ENCODE data around the gene OGDHL.
"Not testable (repeated sequence)": the region's sequence is repeated elsewhere in the genome, so short reads cannot be mapped to it uniquely, and the experiment has no call there.

Gene OGDHL

DNA sequence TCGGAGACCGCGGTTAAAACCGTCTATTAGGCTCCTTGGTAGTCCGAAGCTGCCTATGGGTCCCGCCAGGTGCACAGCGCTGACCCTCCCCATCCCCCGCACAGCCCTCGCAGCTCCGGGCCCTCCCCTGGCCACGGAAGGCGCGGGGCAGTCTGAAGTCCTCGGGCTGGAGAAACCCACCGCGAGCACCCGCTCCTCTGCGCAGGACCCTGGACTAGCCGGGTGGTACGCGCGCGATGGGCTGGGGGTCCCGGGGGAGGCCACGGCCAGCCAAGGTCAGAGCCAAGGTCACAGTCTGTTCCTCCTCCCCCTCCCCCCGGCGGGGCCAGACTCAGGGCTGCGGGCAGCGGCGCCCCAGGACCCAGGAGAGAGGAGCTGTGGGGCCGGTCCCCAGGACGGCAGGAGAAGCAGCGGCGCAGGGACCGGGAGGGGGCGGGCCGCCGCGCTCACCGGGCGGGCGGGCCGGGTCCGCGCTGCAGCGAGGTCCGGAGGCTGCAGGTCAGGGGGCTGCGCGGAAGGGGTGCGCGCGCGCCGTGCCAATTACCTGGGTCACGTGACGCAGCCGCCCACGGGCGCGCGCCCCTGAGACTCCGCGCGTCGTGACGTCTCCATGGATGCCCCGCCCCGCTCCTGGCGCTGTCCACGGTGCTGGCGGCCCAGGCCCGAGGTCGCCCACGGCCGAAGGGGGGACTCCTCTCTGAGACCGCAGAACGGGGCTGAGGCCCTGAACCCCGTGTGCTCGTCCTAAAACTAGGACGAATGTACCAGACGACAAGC is at the start of gene OGDHL:
TSS of gene OGDHL (minus strand) at position 535 of the 777 bp plus-strand sequence. CDS start 3,731 bp downstream, outside the sequence.
- DNase-seq (ENCODE audit: low read depth in 2 of 2), result peak; percentile 54 to 65

DNA sequence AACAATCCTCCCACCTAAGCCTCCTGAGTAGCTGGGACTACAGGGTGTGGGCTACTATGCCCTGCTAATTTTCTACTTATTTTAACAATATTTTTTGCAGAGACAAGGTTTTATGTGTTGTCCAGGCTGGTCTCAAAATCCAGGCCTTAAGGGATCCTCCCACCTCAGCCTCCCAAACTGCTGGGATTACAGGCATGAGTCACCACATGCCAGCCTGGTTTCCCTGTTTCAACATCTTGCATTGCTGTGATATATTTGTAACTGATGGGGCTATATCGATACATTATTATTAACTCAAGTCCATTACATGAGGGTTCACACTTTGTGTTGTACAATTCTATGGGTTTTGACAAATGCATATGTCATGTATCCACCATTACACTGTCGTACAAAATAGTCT is 41.9 kb upstream of the OGDHL start:
- no peak for DNase-seq (ENCODE audit: low read depth in 2 of 2)

DNA sequence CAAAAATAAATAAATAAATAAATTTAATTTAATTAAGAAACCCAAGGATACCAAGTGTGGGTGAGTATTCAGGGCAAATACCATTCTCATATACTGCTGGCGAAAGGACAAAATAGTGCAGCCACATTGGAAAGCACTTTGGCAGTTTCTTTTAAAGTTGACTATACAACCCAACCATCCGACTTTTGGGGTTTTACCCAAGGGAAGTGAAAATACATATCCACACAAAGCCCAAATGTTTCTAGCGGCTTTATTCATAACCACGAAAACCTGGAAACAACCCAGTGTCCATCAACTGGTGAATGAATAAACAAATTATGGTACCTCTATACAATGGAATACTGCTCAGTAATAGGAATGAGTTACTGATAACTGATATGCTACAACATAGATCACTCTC is 36.2 kb upstream of the OGDHL start:
- DNase-seq (ENCODE audit: low read depth in 2 of 2), result no peak

DNA sequence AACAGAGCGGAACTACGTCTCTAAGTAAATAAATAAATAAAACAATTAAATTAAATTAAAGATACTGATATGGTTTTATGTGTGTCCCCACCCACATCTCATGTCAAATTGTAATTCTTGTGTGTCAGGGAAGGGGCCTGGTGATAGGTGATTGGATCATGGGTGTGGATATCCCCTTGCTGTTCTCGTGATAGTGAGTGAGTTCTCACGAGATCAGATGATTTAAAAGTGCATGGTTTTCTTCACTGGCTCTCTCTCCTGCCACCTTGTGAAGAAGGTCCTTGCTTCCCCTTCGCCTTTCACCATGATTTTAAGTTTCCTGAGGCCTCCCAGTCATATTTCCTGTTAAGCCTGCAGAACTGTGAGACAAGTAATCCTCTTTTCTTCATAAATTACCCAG is 29.0 kb upstream of the OGDHL start:
- no peak for DNase-seq (ENCODE audit: low read depth in 2 of 2)

DNA sequence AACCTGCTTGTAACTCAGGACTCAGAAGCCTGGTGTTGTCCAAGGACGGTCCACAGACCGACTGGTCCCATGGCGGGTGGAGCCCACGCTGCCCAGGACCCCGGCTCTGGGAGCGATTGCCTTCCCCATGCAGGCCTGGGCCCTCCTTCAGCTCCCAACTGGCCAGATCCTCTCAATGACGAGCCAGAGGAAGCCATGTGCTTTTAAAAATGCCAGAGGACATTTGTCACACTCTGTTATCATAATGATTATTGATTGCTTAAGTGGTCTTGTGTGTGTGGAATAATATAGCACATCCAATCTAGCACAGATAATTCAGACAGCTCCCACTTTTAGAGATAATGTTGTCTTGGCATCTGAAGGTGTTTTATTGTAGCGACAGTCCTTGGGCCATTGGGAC is 22.6 kb upstream of the OGDHL start:
- no peak for DNase-seq (ENCODE audit: low read depth in 2 of 2)

DNA sequence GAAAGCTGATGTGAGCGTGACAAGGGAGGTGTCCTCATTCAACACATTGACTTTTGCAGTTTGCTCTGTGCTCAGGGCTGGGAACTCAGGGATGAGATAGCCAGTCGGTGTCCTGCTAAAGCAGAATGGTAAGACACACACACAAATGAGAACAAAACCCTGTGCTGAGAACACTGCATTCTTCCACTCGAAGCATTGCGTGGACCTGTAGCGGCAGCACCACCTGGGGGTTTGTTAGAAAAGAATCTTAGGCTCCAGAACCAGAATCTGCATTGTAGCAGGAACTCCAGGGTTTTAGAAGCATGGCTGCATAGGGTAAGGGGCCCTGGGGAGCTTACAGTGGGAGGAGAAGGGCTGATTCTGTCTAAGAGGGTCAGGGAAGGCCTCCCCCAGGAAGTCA is 21.5 kb upstream of the OGDHL start:
- no peak for DNase-seq (ENCODE audit: low read depth in 2 of 2)

DNA sequence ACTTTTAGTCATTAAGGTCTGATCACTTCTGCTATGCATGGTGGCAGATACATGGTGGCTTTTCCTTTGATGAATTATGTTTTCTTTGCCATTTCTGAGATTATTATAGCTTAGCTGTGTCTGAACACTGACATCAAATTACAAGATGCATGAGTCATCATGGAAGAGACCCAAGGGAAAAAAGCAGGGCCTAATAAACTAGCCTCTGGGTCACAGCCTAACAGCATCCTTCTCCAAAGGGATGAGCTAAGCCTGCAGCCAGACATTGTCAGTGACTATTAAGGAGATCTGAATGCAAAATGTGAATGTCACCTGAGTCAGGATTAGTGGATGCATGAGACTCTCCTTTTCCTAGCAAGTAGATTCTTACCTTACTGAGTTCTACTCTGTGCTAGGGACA is 19.1 kb upstream of the OGDHL start:
- no peak for DNase-seq (ENCODE audit: low read depth in 2 of 2)

DNA sequence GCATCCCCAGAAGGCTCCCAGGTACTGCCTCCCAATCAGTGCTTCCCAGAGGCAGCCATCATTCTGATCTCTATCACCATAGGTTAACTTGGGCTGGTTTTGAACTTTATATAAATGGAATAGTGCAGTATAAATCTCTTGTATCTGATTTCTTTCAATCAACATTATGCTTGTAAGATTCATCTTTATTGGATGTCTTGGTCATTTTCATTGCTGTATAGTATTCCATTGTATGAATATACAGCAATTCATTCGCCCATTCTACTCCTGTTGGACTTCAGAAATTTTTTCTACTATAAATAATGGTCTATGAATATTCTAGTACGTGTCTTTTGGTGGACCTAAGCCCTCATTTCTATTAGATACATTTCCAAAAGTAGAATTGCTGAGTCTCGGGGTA is 16.1 kb upstream of the OGDHL start:
- DNase-seq (ENCODE audit: low read depth in 2 of 2), result no peak

DNA sequence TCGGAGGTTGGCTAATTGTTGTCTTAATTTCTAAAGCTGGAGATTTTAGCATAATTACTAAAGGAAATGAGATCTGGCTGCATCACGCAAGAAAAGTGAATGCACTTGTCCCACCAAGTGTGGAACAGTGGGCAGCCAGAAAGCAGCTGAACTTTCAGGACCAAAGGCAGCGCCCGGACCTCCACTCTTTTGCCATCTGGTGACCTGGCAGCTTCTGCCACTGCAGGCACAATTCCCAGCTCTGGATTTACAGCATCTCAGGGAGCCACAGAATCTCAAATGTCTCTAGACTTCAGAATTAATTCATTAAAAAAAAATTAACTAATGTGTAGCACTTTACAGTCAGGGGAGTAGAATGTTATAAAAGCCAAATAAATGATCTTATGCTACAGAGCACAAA is 14.7 kb upstream of the OGDHL start:
- no peak for DNase-seq (ENCODE audit: low read depth in 2 of 2)

DNA sequence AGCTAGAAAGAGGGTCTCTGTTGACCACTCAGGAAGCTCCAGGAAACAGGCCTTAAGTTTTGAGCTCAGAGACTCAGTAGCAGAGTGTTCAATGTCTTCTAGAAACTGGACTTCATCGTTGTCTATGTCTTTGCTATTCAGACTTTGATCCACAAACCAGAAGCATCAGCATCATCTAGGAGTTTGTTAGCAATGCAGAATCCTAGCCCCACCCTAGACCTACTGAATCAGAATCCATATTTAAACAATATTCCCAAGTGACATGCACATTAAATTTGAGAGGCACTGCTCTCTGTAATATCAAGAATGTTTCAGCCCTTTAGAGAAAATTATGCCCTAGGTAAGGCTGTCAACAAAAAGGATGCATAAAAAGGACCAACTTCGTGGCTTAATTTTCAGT is 12.9 kb upstream of the OGDHL start:
- no peak for DNase-seq (ENCODE audit: low read depth in 2 of 2)

DNA sequence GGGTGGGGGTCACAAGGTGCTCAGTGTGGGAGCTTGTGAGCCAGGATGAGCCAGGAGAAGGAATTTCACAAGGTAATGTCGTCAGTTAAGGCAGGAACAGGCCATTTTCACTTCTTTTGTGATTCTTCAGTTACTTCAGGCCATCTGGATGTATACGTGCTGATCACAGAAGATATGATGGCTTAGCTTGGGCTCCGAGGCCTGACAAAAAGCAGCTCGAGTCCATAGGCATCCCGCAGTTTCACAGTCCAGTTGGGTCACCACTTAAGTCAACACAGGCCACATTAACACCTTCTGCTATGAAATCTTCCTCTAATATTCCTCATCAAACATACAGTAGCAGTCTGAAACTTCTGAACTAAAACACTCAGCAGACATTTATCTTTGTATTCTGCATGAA is 10.8 kb upstream of the OGDHL start:
- DNase-seq (ENCODE audit: low read depth in 2 of 2), result not testable (repeated sequence)

DNA sequence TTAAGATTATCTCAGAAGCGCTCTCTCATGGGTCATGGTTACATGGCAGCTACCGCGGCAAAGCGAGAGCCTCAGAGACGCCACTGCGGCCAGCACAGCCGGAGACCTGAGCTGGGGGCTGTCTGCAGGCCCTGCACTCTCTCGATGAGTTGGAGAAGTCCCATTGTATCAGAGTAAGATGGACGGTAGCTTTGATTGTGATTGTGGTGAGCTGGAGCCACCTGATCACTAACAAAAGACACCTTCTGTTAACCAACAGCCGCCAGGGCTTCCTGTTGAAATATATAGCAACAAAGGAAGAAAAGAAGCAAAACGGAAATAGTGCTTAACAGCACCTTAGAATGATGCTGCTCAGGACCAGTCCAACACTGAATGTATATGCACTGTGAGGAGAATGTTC is 8.9 kb upstream of the OGDHL start:
- not testable (repeated sequence) for DNase-seq (ENCODE audit: low read depth in 2 of 2)

DNA sequence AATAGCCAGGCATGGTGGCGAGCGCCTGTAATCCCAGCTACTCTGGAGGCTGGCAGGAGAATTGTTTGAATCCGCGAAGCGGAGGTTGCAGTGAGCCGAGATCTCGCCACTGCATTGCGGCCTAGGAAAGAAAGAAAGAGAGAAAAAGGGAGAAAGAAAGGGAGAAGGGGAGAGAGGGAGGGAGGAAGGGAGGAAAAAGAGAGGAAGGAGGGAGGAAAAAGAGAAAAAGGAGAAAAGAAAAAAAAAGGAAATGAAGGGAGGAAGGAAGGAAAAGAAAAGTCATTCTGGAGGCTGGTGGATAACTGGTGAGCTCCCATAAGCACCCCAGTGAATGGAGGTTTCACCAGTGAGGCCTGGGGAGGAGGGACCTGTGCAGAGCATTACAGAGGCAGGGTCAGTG is 7.6 kb upstream of the OGDHL start:
- no peak for DNase-seq (ENCODE audit: low read depth in 2 of 2)

DNA sequence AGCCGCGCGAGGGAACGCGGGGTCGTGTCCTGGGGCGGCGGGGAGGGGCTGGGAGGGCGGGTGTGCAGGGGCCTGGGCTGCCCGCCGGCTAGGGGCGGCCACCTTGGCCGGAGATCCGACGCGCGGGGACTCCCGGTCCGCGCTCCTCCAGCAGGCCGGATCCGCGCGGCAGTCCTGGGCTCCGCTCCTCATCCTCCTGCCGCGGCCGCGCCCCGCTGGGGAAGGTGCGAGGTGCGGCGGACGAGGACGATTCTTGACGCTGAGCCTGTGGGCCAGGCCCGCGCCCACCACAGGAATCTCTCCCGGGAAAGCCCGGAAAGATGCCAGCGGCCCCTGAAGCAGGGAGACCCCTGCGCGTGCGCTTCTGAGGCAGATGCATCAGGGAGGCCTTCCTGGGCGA is 6.6 kb upstream of the OGDHL start:
- DNase-seq (ENCODE audit: low read depth in 2 of 2), result no peak

DNA sequence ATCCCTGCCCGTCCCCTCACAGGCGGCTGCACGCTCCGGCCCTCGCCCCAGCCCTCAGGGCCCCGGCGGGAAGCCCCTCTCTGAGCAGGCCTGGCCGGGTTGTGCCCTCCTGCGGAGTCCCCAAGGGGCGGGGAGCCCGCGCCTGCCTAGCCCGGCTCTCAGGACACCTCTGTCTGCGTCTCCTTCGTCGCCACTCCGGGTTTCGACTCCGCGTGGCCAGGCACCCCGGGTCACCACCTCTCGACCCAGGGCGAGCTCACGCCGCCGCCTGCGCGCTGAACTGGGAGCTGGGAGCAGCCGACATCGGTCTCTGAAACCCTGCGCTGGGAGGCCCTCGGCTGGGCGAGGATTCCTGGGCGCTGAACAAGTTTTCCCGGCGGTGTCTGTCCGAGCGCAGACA is 6.2 kb upstream of the OGDHL start:
- no peak for DNase-seq (ENCODE audit: low read depth in 2 of 2)

DNA sequence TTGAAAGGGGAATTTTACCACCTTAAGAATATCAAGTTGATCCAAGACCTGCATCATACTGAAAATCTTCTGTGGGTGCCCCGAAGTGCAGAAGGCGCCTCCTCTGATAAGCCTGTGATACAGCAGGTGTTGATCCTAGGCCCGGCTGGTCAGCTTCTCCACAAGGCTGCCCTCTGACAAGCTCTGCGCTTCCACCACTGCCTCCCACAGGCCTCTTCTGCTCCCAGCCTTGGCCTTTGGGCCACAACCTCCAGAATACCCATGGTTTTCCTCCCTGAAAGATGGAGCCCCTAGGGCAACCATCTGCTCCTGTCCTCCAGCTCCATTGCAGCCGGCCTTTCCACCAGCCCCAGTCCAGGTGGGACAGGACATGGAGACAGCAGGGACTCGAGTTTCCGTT is 5.6 kb upstream of the OGDHL start:
- no peak for DNase-seq (ENCODE audit: low read depth in 2 of 2)

DNA sequence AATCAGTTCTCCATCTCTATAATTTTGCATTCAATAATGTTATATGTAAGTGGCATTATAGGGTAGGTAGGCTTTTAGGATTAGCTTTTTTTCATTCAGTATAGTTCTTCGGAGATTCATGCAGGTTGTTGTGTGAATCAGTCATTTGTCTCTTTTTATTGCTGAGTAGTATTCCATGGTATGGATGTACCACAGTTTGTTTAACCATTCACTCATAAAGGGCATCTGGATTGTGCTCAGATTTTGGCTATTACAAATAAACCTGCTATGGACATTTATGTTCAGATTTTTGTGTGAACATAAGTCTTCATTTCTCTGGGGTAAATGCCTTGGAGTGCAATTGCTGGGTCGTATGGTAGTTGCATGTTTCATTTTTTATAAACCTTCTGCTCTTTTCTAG is 4.4 kb upstream of the OGDHL start:
- no peak for DNase-seq (ENCODE audit: low read depth in 2 of 2)

DNA sequence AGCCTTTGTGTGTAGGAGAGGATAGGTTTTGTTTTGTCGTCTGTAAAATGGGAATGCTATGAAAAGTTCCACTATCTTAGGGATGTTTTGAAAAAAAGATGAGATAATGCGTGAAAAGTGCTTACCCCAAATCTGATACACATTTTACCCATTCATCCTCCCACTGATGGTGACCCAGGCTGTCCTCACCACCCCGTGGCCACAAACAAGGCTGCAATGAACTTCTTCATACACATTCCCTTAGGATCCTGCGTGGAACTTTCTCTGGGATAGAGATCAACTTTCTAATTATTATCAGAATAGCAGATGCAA is 399 bp upstream of the OGDHL start:
- DNase-seq (ENCODE audit: low read depth in 2 of 2), result no peak

DNA sequence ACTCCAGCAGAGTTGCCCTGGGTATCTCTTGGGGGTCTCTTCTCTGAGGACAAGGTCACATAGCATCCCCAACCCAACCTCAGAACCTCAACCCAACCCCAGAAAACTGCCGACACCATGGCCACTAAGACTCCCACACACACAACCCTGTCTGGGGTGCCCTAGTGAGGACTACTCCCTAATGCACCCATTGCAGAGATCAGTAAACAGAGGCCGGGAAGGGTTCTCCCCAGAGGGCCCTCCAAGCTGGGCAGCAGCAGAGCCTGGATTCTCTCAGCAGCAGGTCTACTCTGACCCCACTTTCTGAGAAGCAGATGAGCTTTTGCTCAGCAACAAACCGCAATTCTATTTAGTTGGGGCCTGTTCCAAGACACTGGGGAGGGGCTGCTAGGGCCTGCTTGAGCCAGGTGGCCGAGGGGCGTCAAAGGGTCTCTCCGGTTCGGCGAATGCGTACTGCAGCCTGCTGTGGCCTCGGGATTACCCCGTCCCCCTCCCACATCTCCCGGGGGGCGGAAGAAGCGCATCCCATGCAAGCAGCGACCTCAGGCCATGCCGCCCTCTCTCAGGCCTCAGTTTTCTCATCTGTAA is 828 bp downstream of the OGDHL start:
- no peak for DNase-seq (ENCODE audit: low read depth in 2 of 2)

DNA sequence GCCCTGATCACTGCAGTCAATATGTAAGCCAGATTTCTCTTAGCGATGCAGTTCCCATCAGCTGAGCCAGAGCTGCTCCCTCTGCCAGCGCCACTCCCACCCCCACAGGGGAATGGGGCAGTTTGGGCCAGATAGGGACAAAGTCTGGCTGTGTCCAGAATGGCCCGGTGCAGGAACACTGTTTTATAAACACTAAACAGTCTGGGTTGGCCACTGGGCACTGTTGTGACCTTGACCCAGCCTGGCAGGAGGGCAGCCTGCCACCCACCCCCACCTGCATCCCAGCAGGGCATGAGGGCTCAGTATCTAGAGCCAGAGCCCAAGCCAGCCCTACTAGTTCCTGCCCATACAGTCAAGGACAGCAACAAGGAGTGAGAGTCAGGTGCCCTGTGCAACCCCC is 1.3 kb downstream of the OGDHL start:
- no peak for DNase-seq (ENCODE audit: low read depth in 2 of 2)

DNA sequence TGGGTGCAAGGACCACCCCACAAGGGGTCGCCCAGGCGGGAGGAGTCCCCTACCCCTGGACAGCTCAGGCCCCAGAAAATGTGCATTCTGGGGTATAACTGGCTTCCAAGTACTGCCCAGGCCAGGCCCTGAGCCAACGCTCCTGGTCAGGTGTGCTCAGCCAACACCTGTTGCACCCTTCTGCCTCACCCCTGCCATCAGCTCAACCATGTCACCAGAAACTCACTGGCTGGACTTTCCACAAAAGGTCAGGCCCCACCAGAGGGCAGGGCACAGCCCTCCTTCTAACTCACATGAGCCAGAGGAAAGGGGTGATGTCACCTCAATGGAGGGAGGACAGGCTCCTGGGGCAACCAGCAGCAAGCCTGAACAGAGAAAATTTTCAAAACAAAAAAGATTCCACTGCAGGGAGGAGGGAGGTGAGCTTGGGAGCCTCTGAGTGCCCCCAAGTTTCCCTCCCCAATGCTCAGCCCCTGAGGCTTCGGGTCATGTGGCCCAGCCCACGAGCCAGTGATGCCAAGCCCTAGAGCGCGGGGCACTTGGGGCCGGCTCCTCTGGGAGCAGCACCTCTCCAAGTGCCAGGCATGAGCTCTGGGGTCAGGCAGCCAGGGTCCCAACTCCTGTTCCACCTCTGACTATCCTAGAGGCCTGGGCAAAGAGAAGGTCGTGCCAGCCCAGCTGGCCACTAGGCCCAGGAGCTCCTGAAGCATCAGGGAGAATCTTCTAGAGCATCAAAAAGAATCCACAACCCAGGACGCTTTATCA is 2.2 kb downstream of the OGDHL start:
- no peak for DNase-seq (ENCODE audit: low read depth in 2 of 2)

DNA sequence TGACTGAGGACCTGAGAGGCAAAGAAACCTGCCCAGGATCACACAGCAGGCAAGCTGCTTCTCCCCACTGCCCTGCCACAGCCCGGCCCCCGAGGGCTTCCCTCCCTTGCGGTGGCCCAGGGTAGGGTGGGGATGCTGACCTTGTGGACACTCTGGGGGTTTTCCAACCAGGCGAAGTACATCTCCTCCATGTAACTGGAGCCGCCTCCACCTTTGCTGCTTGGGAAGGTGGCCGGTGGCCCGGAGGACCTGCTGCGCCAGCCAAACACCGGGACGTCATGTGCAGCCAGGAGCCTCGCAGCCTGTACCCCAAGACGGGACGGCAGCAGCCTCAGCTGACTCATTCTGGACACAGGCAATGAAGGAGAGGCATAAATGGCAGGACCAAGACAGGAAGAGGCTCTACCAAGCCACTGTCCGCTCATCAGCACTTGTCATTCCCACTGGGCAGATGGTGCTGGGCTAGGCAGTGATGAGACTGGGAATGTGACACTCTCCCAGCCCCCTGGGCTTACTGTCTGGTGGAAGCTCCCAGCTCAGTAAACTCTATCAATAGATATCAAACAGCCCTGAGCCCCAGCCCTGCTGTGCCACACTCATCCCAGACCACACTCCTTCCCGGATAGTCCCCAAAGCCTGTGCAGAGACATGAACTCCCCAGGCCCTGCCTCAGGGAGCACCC is 3.7 kb downstream of the OGDHL start:
- DNase-seq (ENCODE audit: low read depth in 2 of 2), result no peak

DNA sequence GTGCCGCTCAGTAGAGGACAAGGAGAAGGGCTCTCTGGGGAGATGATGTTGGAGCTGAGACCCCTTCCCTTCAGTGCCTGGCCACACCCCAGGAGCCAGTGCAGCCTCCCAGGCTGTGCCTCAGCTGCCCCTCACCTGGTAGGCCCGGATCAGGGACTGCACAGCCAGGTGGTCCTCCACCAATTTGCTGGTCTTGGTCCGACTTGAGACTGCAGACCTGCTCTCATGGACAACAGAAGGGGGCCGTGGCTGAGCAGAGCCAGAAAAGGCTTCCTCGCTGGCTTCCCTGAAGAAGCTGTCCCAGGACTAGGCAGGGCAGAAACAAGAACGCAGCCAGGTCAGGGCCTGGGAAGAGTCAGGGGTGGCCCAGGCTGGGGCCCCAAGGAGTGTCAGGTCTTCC is 5.5 kb downstream of the OGDHL start:
- no peak for DNase-seq (ENCODE audit: low read depth in 2 of 2)

All from stimulated activated CD8-positive, alpha-beta memory T cell treated with anti-CD3 and anti-CD28 coated beads, Interleukin-2, amount 100 ng/mL, for 48 hours (primary cell).